ENCODE measurements around the gene URB2. TPM values are rescaled to one million over a fixed set of nuclear protein-coding genes. Genes with fewer than 3 reads are reported as not detected.

URB2 gene
- total RNA-seq, 4 donors from 2014 or later = 2.6 to 6.5 (median 3.2) TPM

DNA sequence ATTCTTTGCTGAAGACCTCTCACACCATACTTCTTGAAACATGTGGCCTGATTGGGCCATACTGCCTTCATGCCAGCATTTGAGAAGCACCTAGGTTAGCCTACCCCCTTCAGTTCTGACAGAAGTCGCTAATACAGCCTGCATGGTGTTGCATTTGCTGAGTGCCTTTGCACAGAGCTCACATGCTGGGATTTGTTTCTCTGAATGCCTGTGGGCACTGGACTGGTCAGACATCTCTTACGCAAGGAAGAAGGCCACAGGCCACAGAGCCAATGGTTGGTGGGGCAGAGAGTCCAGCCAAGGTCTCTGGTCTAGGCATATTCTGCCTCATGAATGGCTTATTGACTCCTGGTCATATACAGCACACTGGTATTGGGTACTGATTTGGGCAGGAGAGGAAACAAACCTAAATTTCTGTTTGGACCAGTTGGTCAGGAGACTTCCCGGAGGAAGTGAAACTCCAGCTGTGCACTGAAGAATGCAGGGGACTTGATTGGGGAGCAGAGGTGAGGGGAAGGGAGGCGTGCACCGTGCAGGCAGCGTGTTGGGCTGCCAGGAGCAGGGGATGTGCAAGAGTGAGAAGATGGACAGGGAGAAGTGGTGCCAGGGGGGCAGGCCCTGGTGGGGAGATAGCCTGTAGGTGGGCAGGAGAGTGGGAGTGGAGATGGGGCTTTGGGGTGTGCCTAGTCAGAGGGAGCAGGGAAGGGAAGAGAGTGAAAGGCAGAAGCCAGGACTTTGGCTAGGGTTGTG lies 18.1 kb downstream of the URB2 start:
- WGBS, 2 donors (ENCODE audit: low coverage in 1 of 2) = 91 to 100% methylated on average over 1 to 6 of the region's 6 CpGs
- H3K9me3 ChIP-seq = no peaks in the 10 kb centered on the region
- no peak for TF ChIP-seq POLR2A (IDR thresholded peaks at IDR 0.05)
- no peak for TF ChIP-seq EP300 (IDR thresholded peaks at IDR 0.05; ENCODE audit: low read depth)
- no peak for TF ChIP-seq POLR2AphosphoS5 (IDR thresholded peaks at IDR 0.05)
- TF ChIP-seq, protein P1, sequence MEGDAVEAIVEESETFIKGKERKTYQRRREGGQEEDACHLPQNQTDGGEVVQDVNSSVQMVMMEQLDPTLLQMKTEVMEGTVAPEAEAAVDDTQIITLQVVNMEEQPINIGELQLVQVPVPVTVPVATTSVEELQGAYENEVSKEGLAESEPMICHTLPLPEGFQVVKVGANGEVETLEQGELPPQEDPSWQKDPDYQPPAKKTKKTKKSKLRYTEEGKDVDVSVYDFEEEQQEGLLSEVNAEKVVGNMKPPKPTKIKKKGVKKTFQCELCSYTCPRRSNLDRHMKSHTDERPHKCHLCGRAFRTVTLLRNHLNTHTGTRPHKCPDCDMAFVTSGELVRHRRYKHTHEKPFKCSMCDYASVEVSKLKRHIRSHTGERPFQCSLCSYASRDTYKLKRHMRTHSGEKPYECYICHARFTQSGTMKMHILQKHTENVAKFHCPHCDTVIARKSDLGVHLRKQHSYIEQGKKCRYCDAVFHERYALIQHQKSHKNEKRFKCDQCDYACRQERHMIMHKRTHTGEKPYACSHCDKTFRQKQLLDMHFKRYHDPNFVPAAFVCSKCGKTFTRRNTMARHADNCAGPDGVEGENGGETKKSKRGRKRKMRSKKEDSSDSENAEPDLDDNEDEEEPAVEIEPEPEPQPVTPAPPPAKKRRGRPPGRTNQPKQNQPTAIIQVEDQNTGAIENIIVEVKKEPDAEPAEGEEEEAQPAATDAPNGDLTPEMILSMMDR (IDR thresholded peaks at IDR 0.05) = no peak

DNA sequence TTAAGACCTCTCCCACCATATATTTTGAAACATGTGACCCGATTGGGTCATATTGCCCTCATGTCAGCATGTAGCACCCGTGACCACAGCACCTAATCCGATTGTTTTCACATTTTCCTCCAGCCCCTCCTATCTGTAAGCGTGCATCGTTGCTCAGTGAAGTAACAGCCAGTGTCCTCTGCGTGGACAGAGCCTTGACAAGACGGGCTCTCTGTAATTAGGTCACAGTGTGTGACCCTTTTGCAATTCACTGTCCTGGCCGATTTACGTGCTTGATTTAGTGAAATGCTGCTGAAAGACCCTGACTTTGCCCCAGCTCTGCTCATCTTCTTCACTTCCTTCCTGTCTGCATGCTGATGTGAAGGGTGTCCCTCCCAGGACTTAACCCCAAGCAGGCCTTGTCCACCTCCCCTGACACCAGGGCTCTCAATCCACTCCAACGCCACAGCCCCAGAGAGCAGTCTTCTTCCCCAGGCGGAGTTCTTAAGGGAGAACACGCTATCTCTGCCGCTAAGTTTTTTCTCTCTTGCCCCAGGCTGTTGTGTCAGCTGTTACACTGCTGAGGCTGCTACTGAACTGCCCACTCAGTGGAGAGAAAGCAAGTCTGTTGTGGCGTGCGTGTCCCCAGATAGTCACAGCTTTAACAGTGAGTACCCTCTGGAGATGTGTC lies 19.4 kb downstream of the URB2 start:
- H3K27ac ChIP-seq = no peak overlapping the region
- no peak overlapping the region for H3K4me3 ChIP-seq
- H3K36me3 ChIP-seq = peaks cover 0 to 28% (median 3%) of the 10 kb centered on the region in 4 donors
- no peaks in the 10 kb centered on the region for H3K27me3 ChIP-seq
- intact Hi-C loops (cut with DNase I; ENCODE audit: low total_unique reads) (no loop called here), in situ Hi-C loops (cut with MboI; ENCODE audit: low pct_ligation_motif_present in 1 of 4, low pct_unique_long_range_greater_than_20kb in 1 of 4, low sequenced_read_pairs in 3 of 4) (no loop called here)
- WGBS, 2 donors (ENCODE audit: low coverage in 1 of 2) = 91% methylated on average over 15 of the region's 15 CpGs; no CpG with 5 or more reads in 1 of the 2 donors
- TF ChIP-seq POLR2AphosphoS5 (IDR thresholded peaks at IDR 0.05) (no peak), EP300 (IDR thresholded peaks at IDR 0.05; ENCODE audit: low read depth) (no peak), POLR2A (IDR thresholded peaks at IDR 0.05) (no peak)
- TF ChIP-seq, protein P1 (IDR thresholded peaks at IDR 0.05) = no peak
- H3K9me3 ChIP-seq = no peaks in the 10 kb centered on the region
- H3K4me1 ChIP-seq = no peaks in the 10 kb centered on the region
- DNase-seq = no peak

More for the DNA sequence above, 18.1 kb downstream of the URB2 start:
- Histone ChIP-seq H3K27ac (no peak overlapping the region), H3K4me1 (peaks cover 0 to 4% (median 1%) of the 10 kb centered on the region in 4 donors), H3K27me3 (no peaks in the 10 kb centered on the region), H3K36me3 (peaks cover 0 to 19% (median 3%) of the 10 kb centered on the region in 4 donors), H3K4me3 (no peak overlapping the region)
- DNase-seq = no peak
- intact Hi-C loops (cut with DNase I; ENCODE audit: low total_unique reads) (no loop called here), in situ Hi-C loops (cut with MboI; ENCODE audit: low pct_ligation_motif_present in 1 of 4, low pct_unique_long_range_greater_than_20kb in 1 of 4, low sequenced_read_pairs in 3 of 4) (no loop called here)

DNA sequence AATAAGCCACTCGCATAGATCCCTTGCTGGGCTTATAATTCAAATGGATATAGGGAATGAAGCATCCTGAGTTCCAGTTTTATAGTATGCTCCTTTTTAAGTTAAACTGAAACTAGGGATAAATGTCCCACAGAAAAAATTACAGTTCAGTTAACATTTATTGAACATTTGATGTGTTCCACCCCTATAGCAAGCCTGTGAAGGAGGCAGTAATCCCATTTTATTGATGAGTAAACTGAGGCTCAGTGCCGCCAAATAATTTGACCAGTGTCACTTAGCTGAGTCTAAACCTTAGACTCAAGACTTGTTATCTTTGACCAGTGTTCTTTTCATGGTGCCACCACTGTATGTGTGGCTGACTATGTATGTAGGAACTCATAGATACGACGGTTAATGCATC lies 22.4 kb downstream of the URB2 start:
- in situ Hi-C loops (cut with MboI; ENCODE audit: low pct_ligation_motif_present in 1 of 4, low pct_unique_long_range_greater_than_20kb in 1 of 4, low sequenced_read_pairs in 3 of 4) (no loop called here), intact Hi-C loops (cut with DNase I; ENCODE audit: low total_unique reads) (no loop called here)
- Histone ChIP-seq H3K4me3 (no peak overlapping the region), H3K9me3 (no peaks in the 10 kb centered on the region), H3K4me1 (no peaks in the 10 kb centered on the region), H3K27ac (no peak overlapping the region), H3K36me3 (peaks cover 0 to 28% (median 3%) of the 10 kb centered on the region in 4 donors), H3K27me3 (no peaks in the 10 kb centered on the region)
- TF ChIP-seq EP300 (IDR thresholded peaks at IDR 0.05; ENCODE audit: low read depth) (no peak), POLR2AphosphoS5 (IDR thresholded peaks at IDR 0.05) (no peak), POLR2A (IDR thresholded peaks at IDR 0.05) (no peak)
- TF ChIP-seq, protein P1 (IDR thresholded peaks at IDR 0.05) = no peak
- 76 to 94% methylated on average over 2 to 4 of the region's 4 CpGs for WGBS, 2 donors (ENCODE audit: low coverage in 1 of 2)
- DNase-seq = no peak

DNA sequence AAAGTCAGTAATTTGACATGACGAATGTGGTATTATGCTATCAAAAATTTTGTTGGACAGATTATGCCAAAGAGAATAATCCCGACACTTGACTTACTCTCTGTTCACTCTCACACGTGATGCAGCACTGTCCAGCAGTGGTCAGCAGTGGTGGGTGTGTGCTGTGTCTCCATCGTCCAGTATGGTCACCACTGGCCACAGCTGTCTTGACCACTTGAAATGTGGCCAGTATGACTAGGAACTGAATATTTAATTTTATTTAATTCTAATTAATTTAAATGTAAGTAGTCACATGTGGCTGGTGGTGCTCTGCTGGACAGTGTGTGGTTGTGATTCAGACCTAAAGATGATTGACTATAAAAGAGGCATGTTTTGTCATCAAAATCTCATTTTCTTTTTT lies 24.0 kb downstream of the URB2 start:
- no peaks in the 10 kb centered on the region for H3K4me1 ChIP-seq
- H3K9me3 ChIP-seq = no peaks in the 10 kb centered on the region
- H3K27ac ChIP-seq = no peak overlapping the region
- DNase-seq = no peak
- intact Hi-C loops (cut with DNase I; ENCODE audit: low total_unique reads) = no loop called here
- H3K4me3 ChIP-seq = no peak overlapping the region
- H3K36me3 ChIP-seq = peaks cover 0 to 28% (median 3%) of the 10 kb centered on the region in 4 donors
- 92 to 93% methylated on average over 4 of the region's 4 CpGs for WGBS, 2 donors (ENCODE audit: low coverage in 1 of 2)
- in situ Hi-C loops (cut with MboI; ENCODE audit: low pct_ligation_motif_present in 1 of 4, low pct_unique_long_range_greater_than_20kb in 1 of 4, low sequenced_read_pairs in 3 of 4) = no loop called here
- TF ChIP-seq, protein P1 (IDR thresholded peaks at IDR 0.05) = no peak
- TF ChIP-seq POLR2AphosphoS5 (IDR thresholded peaks at IDR 0.05) (no peak), POLR2A (IDR thresholded peaks at IDR 0.05) (no peak), EP300 (IDR thresholded peaks at IDR 0.05; ENCODE audit: low read depth) (no peak)
- no peaks in the 10 kb centered on the region for H3K27me3 ChIP-seq
